Endodermal cell (in vitro differentiated cells): ENCODE measurements around the gene MSGN1. TPM values are rescaled to one million over a fixed set of nuclear protein-coding genes. Genes with fewer than 3 reads are reported as not detected.

Source experiments
- DNase-seq: peaks from one replicate; pipeline ENCODE4 v3.0.0-alpha.2; 2017
- H3K27ac ChIP-seq: 2 replicates; pipeline ENCODE4 v1.5.1; 2013; ENCODE audit warnings: mild to moderate bottlenecking, low read depth, low read length, moderate library complexity
- H3K27me3 ChIP-seq: 2 replicates; pipeline ENCODE4 v1.6.1; 2013; ENCODE audit warnings: mild to moderate bottlenecking, low read length, moderate library complexity; ENCODE audit not compliant: insufficient read depth, control insufficient read depth, poor library complexity, severe bottlenecking
- H3K36me3 ChIP-seq: 2 replicates; pipeline ENCODE4 v1.7.0; 2013; ENCODE audit warnings: mild to moderate bottlenecking, low read length, moderate library complexity; ENCODE audit not compliant: control insufficient read depth, insufficient read depth
- H3K4me1 ChIP-seq: one replicate; pipeline ENCODE4 v1.7.0; 2013; ENCODE audit warnings: low read length; ENCODE audit not compliant: control insufficient read depth, insufficient read depth
- H3K4me3 ChIP-seq: 2 replicates; pipeline ENCODE4 v1.5.1; 2013; ENCODE audit warnings: mild to moderate bottlenecking, low read length, moderate library complexity
- H3K9ac ChIP-seq: 2 replicates; pipeline ENCODE4 v1.6.1; 2013; ENCODE audit warnings: mild to moderate bottlenecking, low read length, moderate library complexity; ENCODE audit not compliant: poor library complexity, severe bottlenecking; ENCODE audit errors: extremely low read depth
- H3K9me3 ChIP-seq: 2 replicates; pipeline ENCODE4 v1.6.1; 2013; ENCODE audit warnings: mild to moderate bottlenecking, low read length, moderate library complexity; ENCODE audit not compliant: control insufficient read depth
- H3K27ac Mint-ChIP-seq: 2 replicates; pipeline ENCODE4 v1.8.0; 2020; ENCODE audit warnings: mixed read lengths
- H3K27me3 Mint-ChIP-seq: 2 replicates; pipeline ENCODE4 v1.8.0; 2021; ENCODE audit warnings: mild to moderate bottlenecking, mixed read lengths; ENCODE audit not compliant: insufficient read depth
- H3K36me3 Mint-ChIP-seq: 2 replicates; pipeline ENCODE4 v1.8.0; 2020; ENCODE audit warnings: low read depth, mixed read lengths
- H3K4me1 Mint-ChIP-seq: 2 replicates; pipeline ENCODE4 v1.8.0; 2020; ENCODE audit warnings: mixed read lengths
- H3K4me3 Mint-ChIP-seq: 2 replicates; pipeline ENCODE4 v1.8.0; 2020; ENCODE audit warnings: mild to moderate bottlenecking, moderate library complexity, mixed read lengths
- H3K9me3 Mint-ChIP-seq: 2 replicates; pipeline ENCODE4 v1.8.0; 2020; ENCODE audit warnings: mild to moderate bottlenecking, mixed read lengths
- CTCF ChIP-seq: fragments of 200-600 bp; sonication (generic); conservative IDR thresholded peaks from 2 replicates; pipeline ENCODE4 v1.5.0; 2021; ENCODE audit warnings: antibody characterized with exemption, mild to moderate bottlenecking
- whole genome bisulfite sequencing, 2 experiments: methylation state at CpG; one replicate each; pipeline versions ENCODE4 v1.1.5 to v1.1.7; 2013; ENCODE audit warnings: missing lambda C conversion rate in 2 of 2, mixed read lengths in 1 of 2; ENCODE audit not compliant: insufficient coverage in 1 of 2, insufficient read length in 1 of 2; 5-methylcytosine and 5-hydroxymethylcytosine counted together
- total RNA-seq, 2 donors: library from RNA; stranded (reverse); fragmentation: NEBNext Ultra II Directional in 1 of 2; extraction: Animal tissue kit (Norgen Biotek cat#: 25700) in 1 of 2; gene quantifications; 2 replicates in 1 of 2; 3 replicates in 1 of 2; pipeline ENCODE4 v1.2.1, GENCODE V29; 2021

MSGN1 gene
- total RNA-seq, 2 donors from 2014 or later = not detected

GRCh38 chr2:17786727-17787126, 29.5 kb upstream of the MSGN1 start:
- WGBS, 2 experiments = 88 to 95% methylated on average over 3 of the region's 3 CpGs
- no peak for DNase-seq
- no peak overlapping the region for H3K4me3 Mint-ChIP-seq
- H3K27ac ChIP-seq = no peak overlapping the region
- H3K9ac ChIP-seq = no peak overlapping the region
- H3K9me3 ChIP-seq = no peaks in the 10 kb centered on the region
- H3K36me3 ChIP-seq = peaks cover 13% of the 10 kb centered on the region
- H3K27ac Mint-ChIP-seq = no peak overlapping the region
- H3K36me3 Mint-ChIP-seq = peaks cover 3% of the 10 kb centered on the region
- peaks cover 29% of the 10 kb centered on the region for H3K4me1 Mint-ChIP-seq
- no peak overlapping the region for H3K4me3 ChIP-seq
- peaks cover 21% of the 10 kb centered on the region for H3K27me3 Mint-ChIP-seq
- H3K4me1 ChIP-seq = no peaks in the 10 kb centered on the region
- TF ChIP-seq CTCF = no peak
- H3K9me3 Mint-ChIP-seq = no peaks in the 10 kb centered on the region
- H3K27me3 ChIP-seq = peaks cover 16% of the 10 kb centered on the region

- Mint-ChIP-seq H3K27me3 (peaks cover 39% of the 10 kb centered on the region), H3K36me3 (no peaks in the 10 kb centered on the region), H3K4me1 (peaks cover 49% of the 10 kb centered on the region), H3K4me3 (no peak overlapping the region), H3K27ac (no peak overlapping the region), H3K9me3 (no peaks in the 10 kb centered on the region)
- peaks cover 31% of the 10 kb centered on the region for H3K27me3 ChIP-seq
- no peak for TF ChIP-seq CTCF
- WGBS, 2 experiments = 62 to 88% methylated on average over 2 to 4 of the region's 4 CpGs
- no peak overlapping the region for H3K9ac ChIP-seq
- H3K36me3 ChIP-seq = no peaks in the 10 kb centered on the region
- no peak overlapping the region for H3K27ac ChIP-seq
- no peaks in the 10 kb centered on the region for H3K4me1 ChIP-seq
- no peaks in the 10 kb centered on the region for H3K9me3 ChIP-seq
- no peak for DNase-seq
- no peak overlapping the region for H3K4me3 ChIP-seq
These were observed 27.5 kb upstream of the MSGN1 start for GRCh38 chr2:17788773-17789172.

GRCh38 chr2:17790536-17790935, 25.7 kb upstream of the MSGN1 start:
- WGBS, 2 experiments = 92 to 100% methylated on average over 1 of the region's 1 CpG
- Mint-ChIP-seq H3K27ac (no peak overlapping the region), H3K27me3 (peaks cover 55% of the 10 kb centered on the region), H3K4me1 (peaks cover 53% of the 10 kb centered on the region), H3K4me3 (no peak overlapping the region), H3K36me3 (no peaks in the 10 kb centered on the region), H3K9me3 (no peaks in the 10 kb centered on the region)
- DNase-seq = no peak
- Histone ChIP-seq H3K9ac (no peak overlapping the region), H3K9me3 (no peaks in the 10 kb centered on the region), H3K27ac (no peak overlapping the region), H3K4me3 (no peak overlapping the region), H3K4me1 (no peaks in the 10 kb centered on the region), H3K36me3 (no peaks in the 10 kb centered on the region), H3K27me3 (peaks cover 41% of the 10 kb centered on the region)
- TF ChIP-seq CTCF = no peak
